OCI-LY7 (cell line): ENCODE data around the gene MED22.

Experiments used
- EZH2phosphoT487 ChIP-seq: fragments of 200-600 bp; sonication (generic); IDR thresholded peaks from 2 replicates; pipeline ENCODE4 v1.6.1; 2018; ENCODE audit warnings: low read depth, borderline replicate concordance, mild to moderate bottlenecking, mixed run types, antibody characterized with exemption, low read length, moderate library complexity, mixed read lengths
- TF ChIP-seq, protein P1 (sequence below): fragments of 200-600 bp; sonication (generic); conservative IDR thresholded peaks from 2 replicates; pipeline ENCODE4 v1.5.1; 2014; ENCODE audit warnings: mild to moderate bottlenecking, antibody characterized with exemption, low read length, moderate library complexity, mixed read lengths

DNA sequence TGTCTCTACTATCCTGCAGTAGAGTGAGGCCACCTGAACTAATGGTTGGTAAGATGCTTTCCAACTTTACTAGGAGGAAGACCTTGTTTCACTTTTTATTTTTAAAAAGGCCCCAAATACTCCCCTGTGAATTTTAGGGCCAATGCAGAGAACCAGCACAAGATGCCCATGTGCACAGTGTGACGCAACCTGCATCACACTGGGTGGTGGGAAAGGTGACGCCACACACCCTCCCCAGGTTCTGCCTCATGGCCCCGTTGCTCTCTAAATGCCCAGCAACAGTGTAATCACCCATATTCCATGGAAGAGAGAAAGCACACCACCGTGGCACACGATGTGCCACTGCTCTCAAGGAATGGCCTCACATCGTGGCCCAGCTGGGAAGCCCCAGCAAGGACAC is 21.5 kb upstream of the MED22 start:
- TF ChIP-seq, protein P1, sequence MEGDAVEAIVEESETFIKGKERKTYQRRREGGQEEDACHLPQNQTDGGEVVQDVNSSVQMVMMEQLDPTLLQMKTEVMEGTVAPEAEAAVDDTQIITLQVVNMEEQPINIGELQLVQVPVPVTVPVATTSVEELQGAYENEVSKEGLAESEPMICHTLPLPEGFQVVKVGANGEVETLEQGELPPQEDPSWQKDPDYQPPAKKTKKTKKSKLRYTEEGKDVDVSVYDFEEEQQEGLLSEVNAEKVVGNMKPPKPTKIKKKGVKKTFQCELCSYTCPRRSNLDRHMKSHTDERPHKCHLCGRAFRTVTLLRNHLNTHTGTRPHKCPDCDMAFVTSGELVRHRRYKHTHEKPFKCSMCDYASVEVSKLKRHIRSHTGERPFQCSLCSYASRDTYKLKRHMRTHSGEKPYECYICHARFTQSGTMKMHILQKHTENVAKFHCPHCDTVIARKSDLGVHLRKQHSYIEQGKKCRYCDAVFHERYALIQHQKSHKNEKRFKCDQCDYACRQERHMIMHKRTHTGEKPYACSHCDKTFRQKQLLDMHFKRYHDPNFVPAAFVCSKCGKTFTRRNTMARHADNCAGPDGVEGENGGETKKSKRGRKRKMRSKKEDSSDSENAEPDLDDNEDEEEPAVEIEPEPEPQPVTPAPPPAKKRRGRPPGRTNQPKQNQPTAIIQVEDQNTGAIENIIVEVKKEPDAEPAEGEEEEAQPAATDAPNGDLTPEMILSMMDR: no peak
- no peak for TF ChIP-seq EZH2phosphoT487
